ENCODE results near the gene TMEM132D.
"Not testable (repeated sequence)": the region's sequence is repeated elsewhere in the genome, so short reads cannot be mapped to it uniquely, and the experiment has no call there.

TMEM132D gene

GRCh38 chr12:129211862-129212630 is 691.8 kb downstream of the TMEM132D start:
- DNase-seq = no peak

GRCh38 chr12:129208566-129208965 is 695.3 kb downstream of the TMEM132D start:
- DNase-seq = no peak

- no peak for DNase-seq
Observed at GRCh38 chr12:129207084-129207483, 696.7 kb downstream of the TMEM132D start.

- DNase-seq = no peak
Observed at GRCh38 chr12:129203456-129203855, 700.4 kb downstream of the TMEM132D start.

- no peak for DNase-seq
Observed at GRCh38 chr12:129202109-129202814, 701.6 kb downstream of the TMEM132D start.

GRCh38 chr12:129201029-129201428 is 702.8 kb downstream of the TMEM132D start:
- DNase-seq = no peak

GRCh38 chr12:129200576-129200975 is 703.2 kb downstream of the TMEM132D start:
- no peak for DNase-seq

- DNase-seq = no peak
Observed at GRCh38 chr12:129196927-129197326, 706.9 kb downstream of the TMEM132D start.

- DNase-seq = no peak
Observed at GRCh38 chr12:129195081-129195480, 708.7 kb downstream of the TMEM132D start.

GRCh38 chr12:129193263-129193871 is 710.5 kb downstream of the TMEM132D start:
- no peak for DNase-seq

- no peak for DNase-seq
Observed at GRCh38 chr12:129190827-129191226, 713.0 kb downstream of the TMEM132D start.

- not testable (repeated sequence) for DNase-seq
Observed at GRCh38 chr12:129189879-129190278, 713.9 kb downstream of the TMEM132D start.

- no peak for DNase-seq
Observed at GRCh38 chr12:129186952-129187351, 716.9 kb downstream of the TMEM132D start.

- no peak for DNase-seq
Observed at GRCh38 chr12:129185855-129186254, 718.0 kb downstream of the TMEM132D start.

- DNase-seq = no peak
Observed at GRCh38 chr12:129184127-129184928, 719.5 kb downstream of the TMEM132D start.

GRCh38 chr12:129179941-129180553 is 723.8 kb downstream of the TMEM132D start:
- DNase-seq = no peak

- DNase-seq = no peak
Observed at GRCh38 chr12:129169928-129170327, 733.9 kb downstream of the TMEM132D start.

GRCh38 chr12:129163861-129164260 is 740.0 kb downstream of the TMEM132D start:
- no peak for DNase-seq

- DNase-seq = no peak
Observed at GRCh38 chr12:129163461-129163860, 740.4 kb downstream of the TMEM132D start.

- DNase-seq = no peak
Observed at GRCh38 chr12:129162805-129163204, 741.0 kb downstream of the TMEM132D start.

- DNase-seq = no peak
Observed at GRCh38 chr12:129161511-129161910, 742.3 kb downstream of the TMEM132D start.

- no peak for DNase-seq
Observed at GRCh38 chr12:129160282-129160681, 743.5 kb downstream of the TMEM132D start.

All from CD4-positive, alpha-beta T cell treated with Interleukin-4 for 1 hour (primary cell).